Right lobe of liver (tissue), 4 donors: ENCODE measurements around the gene MPHOSPH9.

Experiments used
- CTCF ChIP-seq, 4 donors: fragments of 200-600 bp in 3 of 4; fragments of 450-650 bp in 1 of 4; IDR thresholded peaks; one replicate each; pipeline versions ENCODE4 v1.5.1 to v1.8.0; 2016 to 2022; ENCODE audit warnings: antibody characterized with exemption in 4 of 4, mild to moderate bottlenecking in 2 of 4
- POLR2A ChIP-seq: fragments of 450-650 bp; IDR thresholded peaks from one replicate; pipeline ENCODE4 v1.6.1; 2017; ENCODE audit warnings: antibody characterized with exemption, mild to moderate bottlenecking
- donor health status: DM: no; HTN: no; CAD: no.
- donor health status: DM: no; HTN: no; CAD: no.
- donor health status: DM: no; HTN: yes; CAD: no.

- TF ChIP-seq CTCF (IDR thresholded peaks at IDR 0.05), result no peak
- TF ChIP-seq POLR2A, result no peak
Measured at GRCh38 chr12:123134826-123135225, 98.1 kb downstream of the MPHOSPH9 start.
